ENCODE measurements around the gene ZNF385A. TPM values are rescaled to one million over a fixed set of nuclear protein-coding genes. Genes with fewer than 3 reads are reported as not detected.

Gene ZNF385A
- total and polyA plus RNA-seq, 2 of the 8 experiments (the other 6 are each of a cell fraction or from before 2014, with no cell fraction given), result 5.2 to 14.3 TPM

DNA sequence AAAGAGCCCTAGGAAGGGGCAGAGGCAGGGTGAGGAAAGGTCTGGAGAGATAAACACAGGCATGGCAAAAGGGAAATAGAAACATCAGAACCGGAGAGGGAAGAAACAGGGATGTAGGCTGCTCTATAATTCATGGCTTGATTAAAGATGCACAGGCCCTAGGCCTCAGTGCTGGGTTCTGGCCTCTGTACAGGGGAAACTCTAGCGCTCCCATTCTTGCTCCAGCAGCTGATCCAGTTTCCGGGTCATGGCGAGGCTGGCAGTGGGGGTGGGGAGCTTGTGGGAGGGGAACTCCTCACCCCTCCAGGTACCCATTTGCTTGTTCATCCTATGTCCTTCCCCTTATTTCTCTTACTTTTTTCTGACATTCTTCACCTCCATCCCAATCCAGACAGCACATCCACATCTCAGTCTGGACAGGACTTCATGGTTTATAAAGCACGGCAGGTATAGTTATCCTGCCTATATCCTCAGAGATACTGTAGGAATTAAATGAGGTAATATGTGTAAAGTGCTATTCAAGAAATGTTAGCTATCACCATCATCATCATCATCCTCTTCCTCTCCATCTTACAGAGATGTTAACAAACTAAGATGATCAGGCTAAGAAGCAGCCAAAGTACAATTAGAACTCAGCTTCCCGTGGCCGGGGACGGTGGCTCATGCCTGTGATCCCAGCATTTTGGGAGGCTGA, 12.3 kb downstream of the ZNF385A start:
- ChIA-PET CTCF (ENCODE audit: partially characterized antibody) (interaction anchor here (1.0 to 3.7 kb wide), 19 partner anchors 9 to 171 kb away, joined by 3 to 79 read pairs (median 5); partner anchors contain the start of gene COPZ1), POLR2A (ENCODE audit: partially characterized antibody) (interaction anchor here (0.7 to 1.9 kb wide), 9 partner anchors 9 to 92 kb away, joined by 3 to 6 read pairs (median 4); partner anchors contain the start of genes CBX5 and HNRNPA1)
- Histone ChIP-seq H4K91ac (replicated peaks; ENCODE audit: insufficient read length, low read length) (no peak overlapping the region), H2BK12ac (ENCODE audit: low read depth, low read length) (no peak overlapping the region), H2AFZ (ENCODE audit: low read length) (no peak overlapping the region), H2AK5ac (ENCODE audit: low read depth, low read length) (no peak overlapping the region), H2BK120ac (replicated peaks; ENCODE audit: low read depth, low read length) (no peak overlapping the region), H3K56ac (replicated peaks; ENCODE audit: insufficient read length, low read depth, low read length) (no peak overlapping the region), H3K79me2 (ENCODE audit: control insufficient read depth in 1 of 2, insufficient read depth in 2 of 2, low read length in 2 of 2) (no peaks in the 10 kb centered on the region), H2BK15ac (ENCODE audit: low read length) (no peak overlapping the region), H4K5ac (ENCODE audit: insufficient read length, low read depth, low read length) (no peak overlapping the region), H3K23ac (ENCODE audit: insufficient read length) (no peak overlapping the region), H4K8ac (ENCODE audit: extremely low read depth, insufficient read depth, low read length) (no peak overlapping the region), H3K4me2 (ENCODE audit: insufficient read depth in 1 of 2, low read depth in 2 of 2, low read length in 2 of 2) (no peak overlapping the region), H3K18ac (ENCODE audit: extremely low read depth, low read length) (no peak overlapping the region), H2BK5ac (ENCODE audit: low read depth, low read length) (no peak overlapping the region), H3K4me1 (replicated peaks in 1 of 4; ENCODE audit: control insufficient read depth in 3 of 4, insufficient read depth in 4 of 4, low read length in 3 of 4) (peaks cover 0 to 11% (median 6%) of the 10 kb centered on the region in 4 experiments; a peak in 5 of 7 replicates), H3K79me1 (ENCODE audit: low read depth, low read length) (no peaks in the 10 kb centered on the region), H3K27ac (ENCODE audit: low read depth, low read length) (no peak overlapping the region), H3K23me2 (ENCODE audit: low read depth, low read length) (peaks cover 8% of the 10 kb centered on the region), H3K9me3 (ENCODE audit: insufficient read depth in 2 of 2, low read depth in 1 of 2, low read length in 1 of 2) (no peaks in the 10 kb centered on the region), H3K4ac (replicated peaks; ENCODE audit: insufficient read length, low read depth, low read length) (no peak overlapping the region), H3K4me3 (ENCODE audit: extremely low read depth in 1 of 4, insufficient read depth in 2 of 4, low read depth in 3 of 4, low read length in 4 of 4) (no peak overlapping the region), H2BK20ac (ENCODE audit: low read length) (no peak overlapping the region), H3K14ac (ENCODE audit: insufficient read length) (no peak overlapping the region), H4K20me1 (replicated peaks in 1 of 2; ENCODE audit: control insufficient read depth in 1 of 2, insufficient read depth in 2 of 2, low read length in 2 of 2) (peaks cover 2 to 8% of the 10 kb centered on the region in 2 experiments), H3K36me3 (ENCODE audit: control insufficient read depth in 2 of 4, insufficient read depth in 4 of 4, low read length in 3 of 4) (peaks cover 0 to 7% (median 4%) of the 10 kb centered on the region in 4 experiments; a peak in 3 of 8 replicates), H3K9ac (replicated peaks in 1 of 4; ENCODE audit: extremely low read depth in 1 of 4, low read depth in 3 of 4, low read length in 3 of 4) (no peak overlapping the region), H3K27me3 (replicated peaks in 1 of 4; ENCODE audit: control insufficient read depth in 3 of 4, extremely low read depth in 1 of 4, insufficient read depth in 3 of 4, low read length in 3 of 4) (peaks cover 0 to 15% (median 12%) of the 10 kb centered on the region in 4 experiments; a peak in 6 of 7 replicates)
- DNase-seq (ENCODE audit: low read depth in 1 of 2, low spot score in 2 of 2) (no peak), FAIRE-seq (no peak)
- 91% methylated on average over 8 of the region's 8 CpGs; no CpG with 5 or more reads in 1 of the 2 experiments for WGBS, 2 experiments (ENCODE audit: extremely low coverage in 1 of 2, insufficient coverage in 1 of 2, insufficient read length in 1 of 2, insufficient replicate concordance in 2 of 2, low coverage in 1 of 2, low lambda C conversion rate in 2 of 2, missing lambda C conversion rate in 1 of 2)
- TF ChIP-seq MAFK (IDR thresholded peaks at IDR 0.05; ENCODE audit: low read depth, low read length) (no peak), MAX (IDR thresholded peaks at IDR 0.05) (no peak), EZH2 (IDR thresholded peaks at IDR 0.05; ENCODE audit: low read depth, low read length, severe bottlenecking) (no peak), SIN3A (conservative IDR thresholded peaks at IDR 0.05 in 1 of 2, IDR thresholded peaks at IDR 0.05 in 1 of 2; ENCODE audit: low read depth in 1 of 2, low read length in 2 of 2) (no peak), NRF1 (IDR thresholded peaks at IDR 0.05; ENCODE audit: low read depth, low read length) (no peak), TAF7 (optimal IDR thresholded peaks at IDR 0.05; ENCODE audit: borderline replicate concordance, low read depth, low read length) (no peak), RFX5 (IDR thresholded peaks at IDR 0.05; ENCODE audit: borderline replicate concordance, low read depth, low read length) (no peak), EGR1 (IDR thresholded peaks at IDR 0.05; ENCODE audit: borderline replicate concordance, low read depth, low read length) (no peak), TCF12 (IDR thresholded peaks at IDR 0.05; ENCODE audit: low read depth, low read length) (no peak), SP1 (IDR thresholded peaks at IDR 0.05; ENCODE audit: low read depth, low read length) (no peak), CBX5 (IDR thresholded peaks at IDR 0.05; ENCODE audit: low read depth, low read length) (no peak), SP4 (IDR thresholded peaks at IDR 0.05; ENCODE audit: low read length) (no peak), FOSL1 (IDR thresholded peaks at IDR 0.05; ENCODE audit: insufficient read depth, low read depth, low read length) (no peak)
